Hepatocyte (in vitro differentiated cells): ENCODE measurements around the gene FOXF2. TPM values are rescaled to one million over a fixed set of nuclear protein-coding genes. Genes with fewer than 3 reads are reported as not detected.

Experiments
- DNase-seq: peaks from one replicate; pipeline ENCODE4 v3.0.0-alpha.2; 2016; ENCODE audit warnings: low spot score
- H2AFZ ChIP-seq: fragments of 200-600 bp; sonication (generic); 2 replicates; pipeline ENCODE4 v1.6.0; 2016; ENCODE audit warnings: antibody characterized with exemption, mild to moderate bottlenecking
- H3K27ac ChIP-seq: fragments of 200-600 bp; sonication (generic); 2 replicates; pipeline ENCODE4 v1.5.1; 2016; ENCODE audit warnings: mild to moderate bottlenecking
- H3K27me3 ChIP-seq: fragments of 200-600 bp; sonication (generic); 2 replicates; pipeline ENCODE4 v1.6.1; 2016
- H3K36me3 ChIP-seq: fragments of 200-600 bp; sonication (generic); replicated peaks from 2 replicates; pipeline ENCODE4 v1.5.1; 2016; ENCODE audit warnings: low read depth; ENCODE audit not compliant: insufficient read depth
- H3K4me1 ChIP-seq: fragments of 200-600 bp; sonication (generic); 2 replicates; pipeline ENCODE4 v1.5.1; 2016; ENCODE audit warnings: mild to moderate bottlenecking, moderate library complexity; ENCODE audit not compliant: insufficient read depth
- H3K4me2 ChIP-seq: fragments of 200-600 bp; sonication (generic); 2 replicates; pipeline ENCODE4 v1.6.0; 2016
- H3K4me3 ChIP-seq: fragments of 200-600 bp; sonication (generic); 2 replicates; pipeline ENCODE4 v1.5.1; 2016; ENCODE audit warnings: mild to moderate bottlenecking
- H3K79me2 ChIP-seq: fragments of 200-600 bp; sonication (generic); 2 replicates; pipeline ENCODE4 v1.6.0; 2017; ENCODE audit warnings: mild to moderate bottlenecking
- H3K9me2 ChIP-seq: fragments of 200-600 bp; sonication (generic); replicated peaks from 2 replicates; pipeline ENCODE4 v1.6.0; 2017; ENCODE audit warnings: mild to moderate bottlenecking; ENCODE audit not compliant: insufficient read depth
- H3K9me3 ChIP-seq: fragments of 200-600 bp; sonication (generic); 2 replicates; pipeline ENCODE4 v1.5.1; 2016; ENCODE audit warnings: low read depth, mild to moderate bottlenecking
- H4K20me1 ChIP-seq: fragments of 200-600 bp; sonication (generic); 2 replicates; pipeline ENCODE4 v1.6.0; 2016; ENCODE audit warnings: mild to moderate bottlenecking; ENCODE audit not compliant: insufficient read depth, poor library complexity, severe bottlenecking
- CTCF ChIP-seq: fragments of 200-600 bp; sonication (generic); IDR thresholded peaks from 2 replicates; pipeline ENCODE4 v1.5.1; 2016; ENCODE audit warnings: antibody characterized with exemption, mild to moderate bottlenecking; ENCODE audit not compliant: poor library complexity
- EZH2 ChIP-seq: fragments of 200-600 bp; sonication (generic); IDR thresholded peaks from 2 replicates; pipeline ENCODE4 v1.6.1; 2016; ENCODE audit warnings: antibody characterized with exemption, mild to moderate bottlenecking, borderline replicate concordance
- EZH2phosphoT487 ChIP-seq: fragments of 200-600 bp; sonication (generic); IDR thresholded peaks from one replicate; pipeline ENCODE4 v1.6.1; 2018; ENCODE audit warnings: antibody characterized with exemption, mild to moderate bottlenecking, low read depth, moderate library complexity; ENCODE audit not compliant: unreplicated experiment, severe bottlenecking
- whole genome bisulfite sequencing: methylation state at CpG from one replicate; pipeline ENCODE4 v1.1.6; 2016; ENCODE audit warnings: low lambda C conversion rate; ENCODE audit errors: missing lambda C conversion rate; 5-methylcytosine and 5-hydroxymethylcytosine counted together
- polyA plus RNA-seq: library from polyadenylated mRNA; unstranded; fragments of >200 nt; fragmentation: Nextera tagmentation; extraction: Ambion mirVana; gene quantifications from 2 replicates; pipeline ENCODE4 v1.2.1, GENCODE V29; 2016
- total RNA-seq: library from RNA; depleted of rRNA; stranded (reverse); fragments of >200 nt; gene quantifications from 2 replicates; pipeline ENCODE4 v1.2.3, GENCODE V29; 2014

FOXF2 gene
- total and polyA plus RNA-seq, 2 experiments from 2014 or later: 28.0 to 31.5 TPM

GRCh38 chr6:1393641-1394283, 4.4 kb downstream of the FOXF2 start:
- H3K27ac ChIP-seq: peak overlapping the region; percentile 94
- peaks cover 19% of the 10 kb centered on the region for H4K20me1 ChIP-seq
- peaks cover 70% of the 10 kb centered on the region for H3K79me2 ChIP-seq
- no peaks in the 10 kb centered on the region for H3K4me1 ChIP-seq
- H2AFZ ChIP-seq: no peak overlapping the region
- WGBS: 13% methylated on average over 47 of the region's 47 CpGs
- H3K9me3 ChIP-seq: no peaks in the 10 kb centered on the region
- TF ChIP-seq CTCF (no peak), EZH2 (peak; percentile 94)
- no peak for DNase-seq
- no peaks in the 10 kb centered on the region for H3K36me3 ChIP-seq
- H3K9me2 ChIP-seq: no peaks in the 10 kb centered on the region
- H3K4me3 ChIP-seq: peak overlapping the region; percentile 77
- peaks cover 84% of the 10 kb centered on the region for H3K27me3 ChIP-seq
- H3K4me2 ChIP-seq: peak overlapping the region; percentile 86

- Histone ChIP-seq H3K27ac (peak overlapping the region; percentile 94), H3K36me3 (no peaks in the 10 kb centered on the region), H3K4me1 (no peaks in the 10 kb centered on the region), H3K4me3 (peak overlapping the region; percentile 77), H2AFZ (no peak overlapping the region), H3K27me3 (peaks cover 88% of the 10 kb centered on the region), H3K4me2 (peak overlapping the region; percentile 86), H4K20me1 (peaks cover 19% of the 10 kb centered on the region), H3K79me2 (peaks cover 67% of the 10 kb centered on the region), H3K9me2 (no peaks in the 10 kb centered on the region), H3K9me3 (no peaks in the 10 kb centered on the region)
- 23% methylated on average over 21 of the region's 21 CpGs for WGBS
- TF ChIP-seq EZH2 (no peak), EZH2phosphoT487 (peak; percentile 21)
- DNase-seq: no peak
Measured at GRCh38 chr6:1394514-1395463, 5.4 kb downstream of the FOXF2 start.

DNA sequence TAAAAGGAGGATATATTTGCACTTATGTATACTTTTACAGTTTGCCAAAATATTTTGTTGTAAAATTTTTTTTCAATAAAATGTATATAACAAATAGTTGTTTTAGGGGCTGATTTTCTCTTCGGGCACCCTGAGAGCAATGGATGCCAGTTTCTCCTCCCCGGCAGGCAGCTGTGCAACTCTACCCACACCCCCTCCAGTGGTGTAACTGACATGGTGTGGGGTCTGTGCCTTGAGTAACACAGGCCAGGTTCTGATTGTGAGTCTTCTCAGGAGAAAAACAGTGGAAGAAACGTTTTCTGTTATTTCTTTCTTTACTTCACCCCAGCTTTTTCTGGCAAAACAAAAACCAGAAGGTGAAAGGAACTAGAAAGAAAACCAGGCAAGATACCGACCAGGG, 6.1 kb downstream of the FOXF2 start:
- Histone ChIP-seq H3K36me3 (no peaks in the 10 kb centered on the region), H3K4me1 (no peaks in the 10 kb centered on the region), H3K9me2 (no peaks in the 10 kb centered on the region), H3K79me2 (peaks cover 67% of the 10 kb centered on the region), H3K4me3 (no peak overlapping the region), H3K27ac (peak overlapping the region; percentile 75), H3K9me3 (no peaks in the 10 kb centered on the region), H3K27me3 (peaks cover 90% of the 10 kb centered on the region), H3K4me2 (peak overlapping the region; percentile 86), H4K20me1 (peaks cover 19% of the 10 kb centered on the region), H2AFZ (no peak overlapping the region)
- WGBS: 43% methylated on average over 4 of the region's 4 CpGs
- no peak for DNase-seq
- TF ChIP-seq EZH2 (no peak), CTCF (peak; percentile 6)
